Amniotic epithelial cell (primary cell): ENCODE measurements around the gene APOBEC3C.
"Not testable (repeated sequence)": the region's sequence is repeated elsewhere in the genome, so short reads cannot be mapped to it uniquely, and the experiment has no call there.

ENCODE experiments used
- DNase-seq: peaks from one replicate; pipeline ENCODE4 v3.0.0-alpha.2; 2010; ENCODE audit warnings: low read depth

APOBEC3C gene

DNA sequence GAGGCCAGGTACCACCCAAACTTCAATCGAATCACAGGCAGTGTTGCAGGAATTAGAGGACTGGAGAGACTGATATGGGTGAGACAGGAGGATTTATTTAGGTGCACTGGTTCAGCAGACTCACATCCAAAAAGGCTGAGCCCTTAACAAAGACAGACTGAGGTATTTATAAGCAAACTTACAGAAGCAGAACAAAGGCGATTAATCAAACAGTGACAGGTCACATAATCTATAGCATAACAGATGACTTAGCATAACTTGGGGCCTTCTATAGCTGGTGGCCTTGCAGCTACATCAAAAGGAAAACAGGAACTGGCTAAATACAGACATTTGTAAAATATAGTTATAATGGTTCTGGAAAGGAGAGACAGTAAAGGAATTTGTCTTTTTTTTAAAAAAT is 29.8 kb upstream of the APOBEC3C start:
- DNase-seq, result no peak

DNA sequence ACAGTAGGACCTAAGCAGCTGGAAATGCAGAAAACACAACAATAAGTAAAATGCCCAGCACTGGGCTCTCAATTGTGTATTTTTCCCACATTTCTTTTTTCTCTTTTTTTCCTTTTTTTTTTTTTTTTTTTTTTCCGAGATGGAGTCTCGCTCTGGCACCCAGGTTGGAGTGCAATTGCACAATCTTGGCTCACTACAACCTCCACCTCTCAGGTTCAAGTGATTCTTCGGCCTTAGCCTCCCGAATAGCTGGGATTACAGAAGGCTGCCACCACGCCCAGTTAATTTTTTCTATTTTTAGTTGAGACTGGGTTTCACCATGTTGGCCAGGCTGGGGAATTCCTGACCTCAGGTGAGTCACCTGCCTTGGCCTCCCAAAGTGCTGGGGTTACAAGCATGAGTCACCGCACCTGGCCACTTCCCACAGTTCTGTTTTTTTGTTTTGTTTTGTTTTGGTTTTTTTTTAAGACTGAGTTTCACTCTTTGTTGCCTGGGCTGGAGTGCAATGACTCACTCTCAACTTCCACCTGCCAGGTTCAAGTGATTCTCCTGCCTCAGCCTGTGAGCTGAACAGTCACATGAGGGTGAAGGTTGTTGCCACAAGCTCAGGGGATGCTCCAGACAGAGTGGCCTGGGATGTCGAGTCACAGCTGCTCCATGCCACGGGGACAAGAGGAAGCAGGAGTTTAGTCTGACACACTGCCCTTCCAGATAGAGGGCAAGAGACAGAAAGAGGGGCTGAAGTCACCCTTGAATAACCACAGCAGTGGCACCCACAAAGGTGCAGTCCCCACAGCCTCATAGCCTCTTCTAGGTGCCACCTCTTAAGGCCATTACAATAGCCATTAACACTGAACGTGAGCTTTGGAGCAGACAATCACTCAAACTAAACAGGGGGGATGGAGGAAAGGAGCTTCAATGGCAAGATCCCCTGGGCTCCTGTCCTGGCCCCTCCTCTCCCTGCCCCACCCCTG is 29.0 kb upstream of the APOBEC3C start:
- peak; percentile 6 for DNase-seq

DNA sequence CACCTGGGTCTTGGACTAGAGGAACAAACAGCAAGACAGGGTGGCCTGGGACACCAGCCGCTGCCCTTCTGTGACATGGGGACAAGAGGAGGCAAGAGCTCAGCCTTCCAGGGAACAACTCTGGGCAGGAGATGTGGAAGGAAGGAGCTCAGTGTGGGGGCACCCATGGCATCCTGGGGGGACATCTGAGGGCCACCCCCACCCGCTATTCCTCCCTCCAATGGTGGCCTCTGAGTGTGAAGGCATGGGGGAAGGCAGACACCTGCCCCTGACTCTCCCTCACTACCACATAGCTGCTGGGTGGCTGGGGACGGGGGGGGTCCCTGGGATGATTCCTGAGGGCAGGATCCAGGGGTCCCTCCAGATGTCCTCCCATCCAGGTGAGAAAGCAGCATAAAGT is 27.4 kb upstream of the APOBEC3C start:
- no peak for DNase-seq

DNA sequence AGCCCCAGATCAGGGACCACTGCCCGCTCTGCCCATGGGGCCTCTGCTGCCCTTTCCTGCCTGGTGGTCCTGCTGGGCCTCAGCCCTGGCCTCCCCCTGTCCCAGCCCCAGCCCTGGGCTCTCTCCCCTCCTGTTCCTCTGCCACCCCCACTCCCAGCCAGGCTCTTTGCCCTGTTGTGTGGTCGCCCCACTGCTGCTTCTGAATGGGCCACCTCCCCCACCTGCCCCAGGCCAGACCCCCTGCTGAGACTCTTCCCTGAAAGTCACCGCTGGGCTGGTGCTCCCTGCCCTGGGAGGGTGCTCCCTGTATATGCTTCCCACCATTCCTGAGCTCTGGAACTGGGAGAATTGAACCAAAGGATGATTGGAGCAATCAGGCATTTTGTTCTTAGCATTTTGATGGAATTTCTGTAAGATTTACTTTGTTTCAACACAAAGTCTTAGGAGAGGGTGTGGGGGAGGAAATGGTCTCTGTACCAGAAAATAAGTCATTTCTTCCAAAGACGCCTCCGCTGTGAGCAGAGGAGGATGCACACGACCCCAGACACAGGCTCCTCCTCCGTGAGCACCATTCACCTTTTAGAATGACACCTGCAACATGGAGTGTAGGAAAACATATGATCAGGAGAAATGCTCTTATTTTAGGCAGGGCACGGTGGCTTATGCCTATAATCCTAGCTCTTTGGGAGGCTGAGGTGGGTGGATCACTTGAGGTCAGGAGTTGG is 26.7 kb upstream of the APOBEC3C start:
- DNase-seq, result no peak

DNA sequence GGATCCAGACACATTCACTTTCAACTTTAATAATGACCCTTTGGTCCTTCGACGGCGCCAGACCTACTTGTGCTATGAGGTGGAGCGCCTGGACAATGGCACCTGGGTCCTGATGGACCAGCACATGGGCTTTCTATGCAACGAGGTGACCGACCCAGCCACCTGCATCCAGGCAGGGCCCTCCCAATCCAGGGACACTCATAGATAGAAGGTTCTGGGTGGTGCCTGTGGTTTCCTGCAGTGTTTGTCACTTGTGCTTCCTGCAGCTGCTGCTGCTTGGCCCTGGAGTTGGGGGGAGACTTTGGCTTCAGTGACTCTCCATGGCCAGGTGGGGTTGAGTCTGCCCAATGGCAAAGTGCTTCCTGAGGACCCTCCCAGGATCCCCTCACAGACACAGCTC is 24.6 kb upstream of the APOBEC3C start:
- DNase-seq, result no peak

DNA sequence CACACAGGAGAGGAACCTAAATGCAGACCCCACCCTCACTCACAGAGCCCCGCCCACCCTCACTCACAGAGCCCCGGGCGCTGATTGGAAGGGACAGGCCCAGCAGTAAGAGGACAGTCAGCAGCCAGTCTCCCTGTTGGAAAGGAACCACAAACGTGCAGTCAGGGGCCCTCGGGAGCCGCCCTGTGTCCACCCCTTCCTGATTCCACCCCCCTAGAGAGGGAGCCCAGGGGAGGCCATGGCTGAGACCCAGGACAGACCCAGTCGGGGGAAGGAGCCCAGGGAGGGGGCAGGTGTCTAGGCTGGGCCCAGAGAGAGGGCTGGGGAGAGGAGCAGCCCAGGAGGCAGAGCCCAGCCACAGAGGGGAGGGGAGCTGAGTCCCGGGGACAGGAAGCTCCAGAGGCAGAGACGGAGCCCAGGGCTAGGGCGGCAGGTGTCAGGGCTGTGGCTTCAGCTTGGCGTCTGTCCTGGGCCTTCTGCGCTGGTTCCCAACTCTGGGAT is 21.1 kb upstream of the APOBEC3C start:
- not testable (repeated sequence) for DNase-seq

DNA sequence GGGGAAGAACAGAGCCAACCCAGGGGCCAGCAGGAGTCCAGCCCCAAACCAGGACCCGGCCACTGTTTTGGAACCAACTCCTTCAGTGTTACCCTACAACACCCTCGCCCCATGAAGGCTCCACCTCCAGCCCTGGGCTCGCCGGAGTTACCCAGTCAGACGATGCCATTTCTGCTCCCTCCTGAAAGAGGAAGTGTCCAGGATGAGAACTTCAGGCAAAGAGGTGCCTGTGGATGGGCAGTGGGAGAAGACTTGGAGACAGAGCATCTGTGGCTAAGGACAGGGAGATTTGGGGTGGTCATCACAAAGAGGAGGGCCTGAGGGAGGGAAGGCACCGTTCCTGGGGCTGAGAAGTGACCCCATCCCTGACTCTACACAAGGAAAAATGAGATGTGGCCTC is 18.0 kb upstream of the APOBEC3C start:
- no peak for DNase-seq

DNA sequence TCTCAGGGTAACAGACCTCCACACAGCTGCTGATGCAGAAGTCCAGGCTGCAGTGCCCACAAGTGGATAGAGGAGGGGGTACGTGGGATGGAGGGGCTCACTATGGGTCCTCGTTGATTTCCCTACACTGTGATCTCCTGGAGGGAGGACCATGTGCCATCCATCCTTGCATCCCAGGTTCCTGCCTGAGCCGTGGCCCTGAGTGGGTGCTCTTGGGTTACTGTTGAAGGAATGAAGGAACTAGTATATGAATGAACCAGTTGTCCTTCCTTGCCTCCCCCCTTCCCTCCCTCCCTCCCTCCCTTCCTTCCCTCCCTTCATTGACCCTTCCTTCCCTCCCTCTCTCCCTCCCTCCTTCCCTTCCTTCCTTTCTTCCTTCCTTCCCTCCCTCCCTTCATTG is 16.5 kb upstream of the APOBEC3C start:
- DNase-seq, result no peak

DNA sequence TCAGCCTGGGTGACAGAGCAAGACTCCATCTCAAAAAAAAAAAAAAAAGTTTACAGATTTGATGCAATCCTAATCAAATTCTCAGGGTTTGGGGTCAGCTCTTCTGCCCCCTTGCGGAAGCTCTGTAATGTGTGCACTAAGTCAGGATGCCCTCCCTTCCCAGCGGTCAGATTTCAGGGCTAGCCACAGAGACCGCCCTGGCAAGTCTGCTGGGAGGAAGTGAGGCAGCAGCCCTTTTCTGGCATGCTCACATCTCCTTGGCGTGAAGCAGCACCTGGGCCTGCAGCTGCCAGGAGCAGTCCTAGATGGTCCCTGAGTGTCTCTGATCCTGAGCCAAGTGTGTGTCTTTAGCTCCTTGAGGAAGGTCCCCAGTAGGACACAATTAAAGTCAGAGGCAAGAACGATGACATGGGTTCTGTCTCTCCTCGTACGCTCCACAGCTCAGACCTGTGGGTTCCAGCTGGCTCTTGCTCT is 10.9 kb upstream of the APOBEC3C start:
- peak; percentile 82 for DNase-seq

DNA sequence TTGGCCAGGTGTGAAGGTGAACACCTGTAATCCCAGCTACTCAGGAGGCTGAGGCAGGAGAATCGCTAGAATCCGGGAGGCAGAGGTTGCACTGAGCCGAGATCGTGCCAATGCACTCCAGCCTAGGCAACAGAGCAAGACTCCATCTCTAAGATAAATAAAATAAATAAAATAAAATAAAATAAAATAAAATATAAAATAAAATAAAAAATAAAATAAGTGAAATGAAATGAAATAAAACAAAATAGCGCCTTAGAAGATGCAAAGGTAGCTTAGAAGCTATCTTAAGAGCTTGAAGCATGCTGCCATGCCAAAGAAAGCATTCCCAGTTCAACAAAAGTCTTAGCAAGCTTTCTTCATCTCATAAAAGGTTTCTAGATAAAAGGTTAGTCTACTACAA is 6.9 kb upstream of the APOBEC3C start:
- DNase-seq, result no peak

DNA sequence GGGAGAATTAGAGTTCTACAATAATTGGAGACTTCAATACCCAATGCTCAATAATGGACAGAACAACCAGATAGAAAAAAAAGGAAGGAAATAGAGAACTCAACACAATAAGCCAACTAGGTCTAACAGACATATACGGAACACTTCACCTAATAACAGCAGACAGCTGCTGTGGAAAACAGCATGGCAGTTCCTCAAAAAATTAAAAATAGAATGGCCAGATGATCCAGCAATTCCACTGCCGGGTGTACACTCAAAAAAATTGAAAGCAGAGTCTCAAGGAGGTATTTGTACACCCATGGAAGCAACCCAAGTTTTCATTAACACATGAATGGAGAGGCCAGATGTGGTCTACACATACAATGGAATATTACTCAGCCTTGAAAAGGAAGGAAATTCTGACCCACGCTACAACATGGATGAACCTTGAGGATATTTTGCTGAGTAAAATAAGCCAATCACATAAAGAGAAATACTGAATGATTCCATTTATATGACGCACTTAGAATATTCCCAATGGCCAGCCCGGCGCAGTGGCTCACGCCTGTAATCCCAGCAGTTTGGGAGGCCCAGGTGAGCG is 5.7 kb upstream of the APOBEC3C start:
- DNase-seq, result not testable (repeated sequence)

DNA sequence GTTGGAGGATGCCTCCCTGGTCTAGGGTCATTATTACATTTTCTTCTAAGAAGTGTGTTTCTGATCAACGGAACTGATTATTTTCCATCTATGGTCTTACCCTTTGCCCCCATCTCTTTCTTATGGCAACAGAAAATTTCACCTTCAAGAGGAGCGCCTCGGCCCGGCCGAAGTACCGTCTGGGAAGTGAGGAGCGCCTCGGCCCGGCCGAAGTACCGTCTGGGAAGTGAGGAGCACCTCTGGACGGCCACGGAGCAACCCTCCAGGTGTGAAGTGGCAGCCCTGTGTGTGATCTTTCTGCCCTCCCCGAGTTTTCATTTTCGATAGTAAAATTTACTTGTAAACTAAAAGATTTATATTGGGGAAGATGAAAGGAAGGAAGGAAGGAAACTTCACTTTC is 3.1 kb upstream of the APOBEC3C start:
- no peak for DNase-seq

DNA sequence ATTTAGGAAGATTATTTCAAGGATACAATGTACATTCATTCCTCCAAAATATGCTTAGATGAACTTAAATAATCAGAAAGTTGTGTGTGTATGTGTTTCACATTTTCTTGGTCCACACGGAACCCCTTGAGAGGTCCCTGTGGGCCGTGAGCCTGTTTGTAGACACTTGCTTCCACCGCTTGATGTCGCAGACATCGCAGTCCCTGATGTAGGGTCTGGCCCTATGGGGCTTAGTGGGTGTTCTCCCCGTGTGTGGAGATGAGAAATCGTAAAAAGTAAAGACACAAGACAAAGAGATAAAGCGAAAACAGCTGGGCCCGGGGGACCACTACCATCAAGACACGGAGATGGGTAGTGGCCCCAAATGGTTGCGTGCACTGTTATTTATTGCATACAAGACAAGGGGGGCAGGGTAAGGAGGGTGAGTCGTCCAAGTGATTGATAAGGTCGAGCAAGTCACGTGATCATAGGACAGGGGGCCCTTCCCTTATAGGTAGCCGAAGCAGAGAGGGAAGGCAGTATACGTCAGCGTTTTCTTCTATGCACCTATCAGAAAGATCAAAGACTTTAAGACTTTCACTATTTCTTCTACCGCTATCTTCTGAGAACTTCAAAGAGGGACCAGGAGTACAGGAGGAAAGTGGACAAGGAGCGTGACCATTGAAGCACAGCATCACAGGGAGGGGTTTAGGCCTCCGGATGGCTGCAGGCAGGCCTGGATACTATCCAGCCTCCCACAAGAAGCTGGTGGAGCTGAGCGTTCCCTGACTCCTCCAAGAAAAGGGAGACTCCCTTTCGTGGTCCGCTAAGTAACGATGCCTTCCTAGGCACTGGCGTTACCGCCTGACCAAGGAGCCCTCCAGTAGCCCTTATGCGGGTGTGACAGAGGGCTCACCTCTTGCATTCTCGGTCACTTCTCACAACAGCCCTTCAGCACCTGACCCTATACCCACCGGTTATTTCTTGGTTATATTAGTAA is 1.2 kb upstream of the APOBEC3C start:
- DNase-seq, result peak; percentile 61

DNA sequence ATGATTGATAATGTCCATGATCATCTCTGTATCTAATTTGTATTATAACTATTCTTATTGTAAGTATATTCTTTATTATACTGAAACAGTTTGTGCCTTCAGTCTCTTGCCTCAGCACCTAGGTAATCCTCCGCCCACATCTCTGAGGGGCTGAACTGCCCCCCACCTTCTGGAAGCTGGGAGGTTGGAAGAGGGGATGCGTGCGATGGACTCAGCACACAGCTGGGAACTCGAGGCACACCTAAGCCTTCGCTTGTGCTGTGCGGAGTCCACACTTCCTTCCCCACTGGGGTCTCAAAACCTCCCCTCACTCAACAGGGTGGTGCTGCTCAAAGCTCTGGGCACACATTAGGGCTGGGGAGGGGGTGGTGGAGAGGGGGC is 506 bp upstream of the APOBEC3C start:
- DNase-seq, result not testable (repeated sequence)

DNA sequence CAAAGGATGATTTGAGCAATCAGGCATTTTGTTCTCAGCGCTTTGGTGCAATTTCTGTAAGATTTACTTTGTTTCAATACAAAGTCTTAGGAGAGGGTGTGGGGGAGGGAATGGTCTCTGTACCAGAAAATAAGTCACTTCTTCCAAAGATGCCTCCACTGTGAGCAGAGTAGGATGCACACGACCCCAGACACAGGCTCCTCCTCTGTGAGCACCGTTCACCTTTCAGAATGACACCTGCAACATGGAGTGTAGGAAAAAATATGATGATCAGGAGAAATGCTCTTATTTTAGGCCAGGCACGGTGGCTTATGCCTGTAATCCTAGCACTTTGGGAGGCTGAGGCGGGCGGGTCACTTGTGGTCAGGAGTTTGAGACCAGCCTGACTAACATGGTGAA is 665 bp downstream of the APOBEC3C start:
- DNase-seq, result not testable (repeated sequence)

DNA sequence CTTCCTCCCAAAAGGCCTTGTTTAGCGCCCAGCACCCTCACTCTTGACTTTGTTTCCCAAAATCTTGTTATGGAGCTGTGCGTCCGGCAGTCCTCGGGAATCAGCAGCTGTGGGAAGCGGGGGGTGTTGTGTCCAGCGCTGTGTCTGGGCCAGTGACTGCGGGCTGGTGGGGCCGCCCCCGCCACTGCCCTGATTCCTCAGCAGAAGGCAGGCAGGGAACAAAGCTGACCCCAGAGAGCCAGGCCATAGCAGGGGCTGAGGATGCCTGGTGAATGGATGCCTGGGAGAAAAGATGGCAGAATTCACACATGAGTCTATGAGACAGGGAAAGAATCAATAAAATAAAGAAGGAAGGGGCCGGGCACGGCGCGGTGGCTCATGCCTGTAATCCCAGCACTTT is 2.5 kb downstream of the APOBEC3C start:
- DNase-seq, result no peak

DNA sequence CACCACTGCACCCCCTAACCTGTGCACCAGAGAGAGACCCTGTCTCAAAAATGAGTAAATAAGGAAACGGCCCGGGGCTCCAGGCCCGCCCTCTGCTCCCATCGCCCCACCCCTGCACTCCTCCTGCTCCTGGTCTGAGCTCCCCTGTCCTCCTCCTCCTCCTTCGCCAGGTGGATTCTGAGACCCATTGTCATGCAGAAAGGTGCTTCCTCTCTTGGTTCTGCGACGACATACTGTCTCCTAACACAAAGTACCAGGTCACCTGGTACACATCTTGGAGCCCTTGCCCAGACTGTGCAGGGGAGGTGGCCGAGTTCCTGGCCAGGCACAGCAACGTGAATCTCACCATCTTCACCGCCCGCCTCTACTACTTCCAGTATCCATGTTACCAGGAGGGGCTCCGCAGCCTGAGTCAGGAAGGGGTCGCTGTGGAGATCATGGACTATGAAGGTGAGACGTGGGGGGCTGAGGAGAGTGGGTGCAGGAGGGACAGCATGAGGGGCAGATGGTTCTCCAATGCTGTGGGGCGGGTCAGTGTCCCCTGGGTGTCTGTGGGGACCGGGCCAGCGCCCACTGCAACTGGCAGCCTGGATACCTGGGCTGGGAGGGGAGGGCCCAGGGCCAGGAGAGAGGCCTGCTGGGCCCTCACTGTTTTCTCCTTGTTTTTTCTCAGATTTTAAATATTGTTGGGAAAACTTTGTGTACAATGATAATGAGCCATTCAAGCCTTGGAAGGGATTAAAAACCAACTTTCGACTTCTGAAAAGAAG is 3.7 kb downstream of the APOBEC3C start:
- no peak for DNase-seq

DNA sequence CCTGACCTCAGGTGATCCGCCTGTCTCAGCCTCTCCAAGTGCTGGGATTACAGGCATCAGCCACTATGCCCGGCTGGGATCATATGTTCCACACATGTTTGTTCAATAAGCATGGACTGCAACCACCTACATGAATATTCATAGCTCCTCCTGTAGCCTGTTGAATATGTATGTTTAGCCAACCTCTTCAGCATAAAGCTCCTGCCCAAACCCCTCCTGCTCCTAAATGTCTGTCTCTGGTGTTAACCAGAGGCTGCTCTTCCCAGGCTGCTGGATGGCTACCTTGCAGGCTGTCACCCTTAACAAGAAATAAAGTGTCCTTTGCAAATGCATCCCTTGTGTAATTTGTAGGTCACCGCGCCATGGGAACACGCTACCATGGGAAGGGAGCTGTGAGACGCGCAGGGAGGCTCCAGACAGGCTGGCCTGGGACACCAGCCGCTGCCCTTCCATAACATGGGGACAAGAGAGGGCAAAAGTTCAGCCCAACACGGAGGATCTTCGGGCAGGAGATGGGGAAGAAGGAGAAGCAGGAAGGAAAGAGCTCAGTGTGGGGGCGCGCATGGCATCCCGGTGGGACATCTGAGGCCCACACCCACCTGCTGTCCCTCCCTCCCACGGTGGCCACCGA is 6.1 kb downstream of the APOBEC3C start:
- peak; percentile 32 for DNase-seq

DNA sequence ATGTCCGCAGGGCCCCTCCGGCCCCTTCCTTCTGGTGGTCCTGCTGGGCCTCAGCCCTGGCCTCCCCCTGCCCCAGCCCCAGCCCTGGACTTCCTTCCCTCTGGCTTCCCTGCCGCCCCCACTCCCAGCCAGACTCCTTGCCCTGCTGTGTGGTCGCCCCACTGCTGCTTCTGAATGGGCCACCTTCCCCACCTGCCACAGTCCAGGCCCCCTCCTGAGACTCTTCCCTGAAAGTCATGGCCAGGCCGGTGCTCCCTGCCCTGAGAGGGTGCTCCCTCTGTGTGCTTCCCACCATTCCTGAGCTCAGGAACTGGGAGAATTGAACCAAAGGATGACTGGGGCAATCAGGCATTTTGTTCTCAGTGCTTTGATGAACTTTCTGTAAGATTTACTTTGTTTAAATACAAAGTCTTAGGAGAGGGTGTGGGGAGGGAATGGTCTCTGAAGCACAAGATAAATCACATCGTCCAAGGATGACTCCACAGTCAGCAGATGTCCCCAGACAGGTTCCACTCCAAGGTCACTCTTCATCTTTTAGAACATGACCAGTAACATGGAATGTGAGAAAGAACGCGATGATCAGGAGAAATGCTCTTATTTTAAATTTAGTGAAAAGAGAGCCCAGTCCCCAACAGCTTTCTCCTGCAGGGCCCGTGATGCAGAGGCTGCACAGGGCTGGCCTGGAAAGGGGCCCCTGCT is 7.6 kb downstream of the APOBEC3C start:
- peak; percentile 6 for DNase-seq
